DND-41 (cell line): ENCODE data around the gene ERC2.

ENCODE experiments used
- CTCF ChIP-seq: IDR thresholded peaks from 2 replicates; pipeline ENCODE4 v1.5.1; 2012; ENCODE audit warnings: borderline replicate concordance, low read length, moderate library complexity, mild to moderate bottlenecking; ENCODE audit not compliant: poor library complexity, severe bottlenecking; ENCODE audit errors: extremely low read depth
- EZH2 ChIP-seq: IDR thresholded peaks from 3 replicates; pipeline ENCODE4 v1.6.1; 2012; ENCODE audit warnings: borderline replicate concordance, low read depth, mild to moderate bottlenecking, moderate library complexity, low read length, inconsistent platforms; ENCODE audit not compliant: severe bottlenecking

- TF ChIP-seq CTCF (no peak), EZH2 (no peak)
Observed at GRCh38 chr3:56193519-56193918, 274.7 kb downstream of the ERC2 start.
